Cerebellar nuclear complex (tissue), 1 donor: ENCODE data around the gene TNKS2.
"Not testable (repeated sequence)": the region's sequence is repeated elsewhere in the genome, so short reads cannot be mapped to it uniquely, and the experiment has no call there.

Experiments
- DNase-seq, 2 experiments: peaks; one replicate each; lab custom pipeline; 2025; lab: John Stamatoyannopoulos, UW

TNKS2 gene

DNA sequence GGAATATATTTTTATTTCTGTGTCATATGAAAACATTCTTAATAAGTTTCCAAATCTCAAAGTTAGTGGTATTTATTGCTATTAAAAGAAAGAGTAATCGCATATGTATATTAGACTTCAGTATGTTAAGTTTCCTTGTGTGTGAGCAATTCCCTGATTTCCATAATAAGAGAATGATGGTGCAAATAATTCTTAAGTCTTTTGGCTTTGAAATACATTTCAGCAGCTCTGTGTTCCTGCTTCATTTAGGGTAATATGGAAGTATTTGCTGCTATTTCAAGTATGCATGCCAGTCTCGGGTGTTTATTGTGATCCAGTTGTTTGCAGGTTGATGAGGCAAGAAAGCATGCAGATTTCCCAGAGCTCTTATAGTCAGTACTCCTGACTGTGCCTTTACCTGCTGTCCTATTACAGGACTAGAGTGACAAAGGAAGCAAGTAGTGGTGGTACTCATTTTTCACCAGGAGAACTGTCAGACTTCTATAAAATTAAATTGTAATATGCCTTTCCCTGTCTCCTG is 67.4 kb downstream of the TNKS2 start:
- DNase-seq = no peak

GRCh38 chr10:91875156-91875555 is 76.9 kb downstream of the TNKS2 start:
- no peak for DNase-seq

- no peak for DNase-seq
Measured at GRCh38 chr10:91875779-91876178, 77.6 kb downstream of the TNKS2 start.

GRCh38 chr10:91879515-91880170 is 81.4 kb downstream of the TNKS2 start:
- no peak for DNase-seq

GRCh38 chr10:91880310-91880709 is 82.1 kb downstream of the TNKS2 start:
- DNase-seq = no peak

DNA sequence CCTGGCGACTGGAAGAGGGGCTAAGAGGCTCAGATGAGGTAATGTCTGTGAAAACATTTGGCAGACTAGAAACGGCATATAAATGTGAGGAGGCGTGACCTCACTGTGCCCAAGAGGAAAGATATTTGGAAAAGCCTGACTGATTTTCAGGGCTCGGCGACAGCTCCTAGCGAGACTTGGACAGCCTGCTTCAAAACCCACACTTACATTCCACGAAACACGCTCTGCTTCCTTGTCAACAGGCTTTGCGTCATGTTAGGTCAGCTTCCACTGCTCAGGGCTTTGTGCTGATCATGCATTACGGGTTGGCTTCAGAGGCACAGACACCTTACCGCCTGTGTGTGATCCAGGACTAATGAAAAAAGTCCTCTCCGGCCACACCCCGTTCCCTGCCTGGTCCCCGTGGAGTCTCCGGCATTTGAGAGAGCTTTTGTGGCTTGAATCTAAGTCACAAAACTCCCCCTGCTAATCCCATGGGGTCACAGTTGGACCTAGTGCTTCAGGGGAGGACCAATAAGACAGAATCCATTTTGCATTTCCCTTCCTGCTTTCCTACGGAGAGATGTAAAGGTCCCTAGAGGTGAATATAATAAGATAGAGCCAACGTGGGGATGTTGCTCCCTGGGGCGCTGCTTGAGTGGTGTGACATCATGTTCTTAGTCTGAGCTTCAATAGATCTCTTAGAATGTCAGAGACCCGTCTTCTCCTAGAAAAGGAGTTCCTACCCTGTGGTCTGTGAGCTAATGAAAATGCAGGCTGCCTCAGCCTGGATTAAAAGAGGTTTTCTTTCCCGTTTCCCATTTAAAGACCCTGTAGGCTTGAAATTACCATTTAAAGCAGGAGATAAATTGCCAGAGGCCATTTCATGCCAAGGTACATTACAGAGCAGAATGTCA is 85.6 kb downstream of the TNKS2 start:
- no peak for DNase-seq

DNA sequence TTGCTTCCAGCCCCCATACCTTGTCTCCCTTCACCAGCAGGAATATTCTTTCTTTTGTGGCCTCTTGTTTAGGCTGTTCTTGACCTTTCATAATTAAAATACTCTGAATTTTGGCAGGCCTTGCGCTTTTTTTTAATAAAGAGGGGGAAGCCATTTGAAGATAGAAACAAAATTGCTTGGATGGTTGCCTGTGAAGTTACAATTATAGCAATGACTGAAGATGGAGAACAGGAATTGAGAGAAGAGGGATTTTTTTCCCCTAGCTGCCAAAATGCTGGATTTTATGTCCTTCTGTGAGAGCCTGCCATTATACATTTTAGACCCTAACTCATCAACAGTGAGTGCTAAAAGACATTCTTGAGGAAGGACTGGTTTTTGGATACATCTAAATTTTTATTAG is 86.3 kb downstream of the TNKS2 start:
- DNase-seq = no peak

DNA sequence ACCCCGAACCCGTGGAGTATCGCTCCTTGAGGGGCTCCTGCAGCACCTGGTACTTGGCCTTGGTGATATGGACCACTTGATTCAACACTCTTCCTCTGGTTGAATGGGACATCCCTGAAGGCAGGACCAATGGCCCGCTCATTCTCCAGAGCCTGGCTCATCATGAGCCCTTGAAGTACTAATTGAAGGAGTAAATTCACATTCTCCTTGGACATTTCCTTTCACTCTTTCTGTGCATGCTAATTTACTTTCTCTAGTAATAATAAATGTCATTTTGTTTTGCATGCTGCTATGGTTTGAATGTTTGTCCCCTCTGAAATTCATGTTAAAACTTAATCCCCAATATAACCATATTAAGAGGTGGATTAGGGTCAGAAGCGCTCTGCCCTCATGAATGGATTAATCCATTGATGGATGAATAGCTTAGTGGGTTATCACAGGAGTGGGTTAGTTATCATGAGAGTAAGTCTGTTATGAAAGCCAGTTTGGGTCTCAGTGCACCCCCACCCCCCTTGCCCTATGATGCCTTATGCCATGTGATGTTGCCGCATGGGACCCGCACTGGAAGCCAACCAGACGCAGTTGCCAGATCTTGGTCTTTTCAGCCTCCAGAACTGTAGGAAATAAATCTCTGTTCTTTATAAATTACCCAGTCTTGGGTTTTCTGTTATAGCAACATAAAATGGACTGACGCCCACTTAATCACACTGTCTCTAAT is 87.3 kb downstream of the TNKS2 start:
- DNase-seq = no peak

DNA sequence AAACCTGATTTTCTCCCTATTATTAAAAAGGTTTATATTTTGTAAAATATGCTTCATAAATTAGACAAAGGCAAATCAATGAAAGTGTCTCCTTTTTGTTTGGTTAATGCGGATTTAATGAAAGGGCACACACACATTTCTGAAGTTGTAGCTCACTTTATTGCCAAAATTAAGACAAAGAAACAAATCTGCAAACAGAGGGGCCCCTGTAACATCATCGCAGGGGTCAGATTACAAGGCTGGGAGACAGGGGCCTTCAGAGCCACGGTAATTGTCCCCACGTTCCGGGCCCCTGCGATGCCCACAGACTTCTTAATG is 88.7 kb downstream of the TNKS2 start:
- no peak for DNase-seq

DNA sequence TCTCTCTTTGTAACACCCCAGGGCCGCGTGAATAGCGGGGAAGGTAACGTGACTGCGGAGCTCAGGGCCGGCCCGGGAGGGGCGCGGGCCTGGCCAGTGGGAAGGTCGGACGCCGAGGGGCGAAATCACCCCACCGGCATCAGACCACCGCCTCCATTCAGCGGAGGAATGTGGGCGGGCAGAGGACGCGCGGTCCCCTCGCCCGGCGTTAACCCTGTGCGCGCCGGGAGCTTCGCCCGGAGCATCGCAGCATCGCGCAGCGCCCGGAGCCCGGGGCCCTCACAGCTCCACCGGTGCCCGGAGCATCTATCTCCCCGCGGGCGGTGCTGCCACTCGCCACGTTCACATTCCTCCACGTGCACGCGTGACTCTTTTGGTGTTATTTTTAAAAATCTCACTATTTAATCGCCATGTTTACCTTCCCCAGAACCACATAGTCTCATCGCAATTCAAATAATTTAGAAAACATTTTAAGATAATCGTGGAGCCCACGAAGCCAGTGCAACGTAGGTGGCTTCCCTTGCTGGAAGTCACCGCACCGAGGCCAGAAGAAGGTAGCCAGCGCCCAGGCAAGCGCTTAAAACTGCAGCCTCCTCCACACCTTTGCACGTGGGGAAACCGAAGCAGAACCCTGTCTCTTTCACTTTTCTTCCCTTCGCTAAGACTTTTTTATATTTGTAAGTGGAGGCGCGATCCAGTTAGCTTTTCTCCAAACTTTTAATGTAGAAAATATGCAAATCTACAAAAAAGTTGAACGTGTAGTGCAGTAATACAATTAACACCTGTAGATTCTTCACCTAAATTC is 89.2 kb downstream of the TNKS2 start:
- DNase-seq = no peak

GRCh38 chr10:91891125-91892001 is 93.1 kb downstream of the TNKS2 start:
- no peak for DNase-seq

GRCh38 chr10:91893051-91893450 is 94.8 kb downstream of the TNKS2 start:
- DNase-seq = no peak

GRCh38 chr10:91894261-91894685 is 96.0 kb downstream of the TNKS2 start:
- not testable (repeated sequence) for DNase-seq

GRCh38 chr10:91896212-91896756 is 98.1 kb downstream of the TNKS2 start:
- no peak for DNase-seq

- no peak for DNase-seq
Measured at GRCh38 chr10:91897421-91897820, 99.2 kb downstream of the TNKS2 start.

- no peak for DNase-seq
Measured at GRCh38 chr10:91901784-91902677, 103.8 kb downstream of the TNKS2 start.

- no peak for DNase-seq
Measured at GRCh38 chr10:91907033-91907594, 108.9 kb downstream of the TNKS2 start.

- DNase-seq = no peak
Measured at GRCh38 chr10:91907914-91908336, 109.7 kb downstream of the TNKS2 start.
